Gastroesophageal sphincter (tissue), 2 donors: ENCODE data around the gene PIP5KL1.

Experiments used
- POLR2A ChIP-seq, 2 donors: fragments of 450-650 bp; IDR thresholded peaks; one replicate each; pipeline ENCODE4 v1.6.1; 2017; ENCODE audit warnings: antibody characterized with exemption in 2 of 2, mild to moderate bottlenecking in 2 of 2, moderate library complexity in 1 of 2
- POLR2AphosphoS5 ChIP-seq: sonication (generic); formaldehyde crosslinking; IDR thresholded peaks from one replicate; pipeline ENCODE4 v1.6.1; 2017; ENCODE audit warnings: antibody characterized with exemption

GRCh38 chr9:127877566-127877998 lies 53.0 kb downstream of the PIP5KL1 start, which contains the start of gene AK1:
- TF ChIP-seq POLR2A (IDR thresholded peaks at IDR 0.05), result peak in 1 of 2 donors; percentile 35
- TF ChIP-seq POLR2AphosphoS5, result peak; percentile 66
